Caco-2 (cell line): Measurements from ENCODE around the gene ACBD5. TPM values are rescaled to one million over a fixed set of nuclear protein-coding genes. Genes with fewer than 3 reads are reported as not detected.

ENCODE experiments used
- BruUV-seq: library from RNA; stranded (reverse); fragments of 400-500 nt; replicated peaks from 2 replicates; lab custom pipeline; 2021; lab: Mats Ljungman, UMichigan
- CTCF ChIA-PET: fragments of 300-600 bp; sonication (Branson Sonifier 250); formaldehyde crosslinking; loops from one replicate; lab custom pipeline; 2022; ENCODE audit warnings: antibody characterized with exemption; lab: Charles Lee
- POLR2A ChIA-PET: fragments of 300-600 bp; sonication (Branson Sonifier 250); formaldehyde crosslinking; loops from one replicate; lab custom pipeline; 2022; ENCODE audit warnings: antibody characterized with exemption; lab: Charles Lee
- DNase-seq, 2 experiments: peaks; one replicate each; pipeline versions ENCODE4 v3.0.0 to v3.0.0-alpha.2; 2020 to 2022
- H3K27me3 ChIP-seq: replicated peaks from 2 replicates; pipeline ENCODE4 v1.6.0; 2011; ENCODE audit warnings: low read length; ENCODE audit not compliant: control insufficient read depth, insufficient read depth
- H3K36me3 ChIP-seq: 2 replicates; pipeline ENCODE4 v1.5.1; 2011; ENCODE audit warnings: low read length; ENCODE audit not compliant: control insufficient read depth, insufficient read depth
- H3K4me1 ChIP-seq: fragments of 250-450 bp; sonication (Bioruptor Pico); 2 replicates; pipeline ENCODE4 v1.5.1; 2020; ENCODE audit warnings: mild to moderate bottlenecking
- H3K4me3 ChIP-seq: 2 replicates; pipeline ENCODE4 v1.5.1; 2011; ENCODE audit warnings: low read depth, mild to moderate bottlenecking, control low read depth, low read length
- H3K9me3 ChIP-seq: fragments of 250-450 bp; sonication (Bioruptor Pico); 2 replicates; pipeline ENCODE4 v1.5.1; 2020; ENCODE audit warnings: mild to moderate bottlenecking, moderate library complexity
- H3K27ac Mint-ChIP-seq: one replicate; pipeline ENCODE4 v1.8.0; 2022; ENCODE audit warnings: mixed read lengths; ENCODE audit not compliant: unreplicated experiment
- H3K27me3 Mint-ChIP-seq: one replicate; pipeline ENCODE4 v1.8.0; 2022; ENCODE audit warnings: mixed read lengths; ENCODE audit not compliant: insufficient read depth, unreplicated experiment
- H3K36me3 Mint-ChIP-seq: one replicate; pipeline ENCODE4 v1.8.0; 2022; ENCODE audit warnings: mild to moderate bottlenecking, mixed read lengths; ENCODE audit not compliant: insufficient read depth, unreplicated experiment
- H3K4me1 Mint-ChIP-seq: one replicate; pipeline ENCODE4 v1.8.0; 2022; ENCODE audit warnings: low read depth, mixed read lengths; ENCODE audit not compliant: unreplicated experiment
- H3K4me3 Mint-ChIP-seq: one replicate; pipeline ENCODE4 v1.8.0; 2022; ENCODE audit warnings: mild to moderate bottlenecking, moderate library complexity, mixed read lengths; ENCODE audit not compliant: unreplicated experiment
- H3K9me3 Mint-ChIP-seq: one replicate; pipeline ENCODE4 v1.8.0; 2022; ENCODE audit warnings: mixed read lengths; ENCODE audit not compliant: unreplicated experiment
- CTCF ChIP-seq, 2 experiments: fragments of 200-600 bp in 1 of 2; IDR thresholded peaks; 1 replicate in 1 of 2; 2 replicates in 1 of 2; pipeline versions ENCODE4 v1.5.1 to v1.8.0; 2011 to 2022; ENCODE audit warnings: antibody characterized with exemption in 1 of 2, control low read depth in 1 of 2, inconsistent platforms in 1 of 2, low read depth in 1 of 2, low read length in 1 of 2, mild to moderate bottlenecking in 1 of 2, moderate library complexity in 1 of 2; ENCODE audit not compliant: insufficient read depth in 1 of 2, severe bottlenecking in 1 of 2, unreplicated experiment in 1 of 2
- intact Hi-C: fragments of 100-400 bp; cut with micrococcal nuclease; formaldehyde crosslinking; loops from one replicate; pipeline ENCODE4 v1.10.0; 2022; ENCODE audit not compliant: unreplicated experiment
- total RNA-seq: library from RNA; stranded (reverse); gene quantifications from 2 replicates; pipeline ENCODE4 v1.2.3, GENCODE V29; 2022

The ACBD5 gene
- total RNA-seq, 1 experiment from 2014 or later = 38.3 TPM

DNA sequence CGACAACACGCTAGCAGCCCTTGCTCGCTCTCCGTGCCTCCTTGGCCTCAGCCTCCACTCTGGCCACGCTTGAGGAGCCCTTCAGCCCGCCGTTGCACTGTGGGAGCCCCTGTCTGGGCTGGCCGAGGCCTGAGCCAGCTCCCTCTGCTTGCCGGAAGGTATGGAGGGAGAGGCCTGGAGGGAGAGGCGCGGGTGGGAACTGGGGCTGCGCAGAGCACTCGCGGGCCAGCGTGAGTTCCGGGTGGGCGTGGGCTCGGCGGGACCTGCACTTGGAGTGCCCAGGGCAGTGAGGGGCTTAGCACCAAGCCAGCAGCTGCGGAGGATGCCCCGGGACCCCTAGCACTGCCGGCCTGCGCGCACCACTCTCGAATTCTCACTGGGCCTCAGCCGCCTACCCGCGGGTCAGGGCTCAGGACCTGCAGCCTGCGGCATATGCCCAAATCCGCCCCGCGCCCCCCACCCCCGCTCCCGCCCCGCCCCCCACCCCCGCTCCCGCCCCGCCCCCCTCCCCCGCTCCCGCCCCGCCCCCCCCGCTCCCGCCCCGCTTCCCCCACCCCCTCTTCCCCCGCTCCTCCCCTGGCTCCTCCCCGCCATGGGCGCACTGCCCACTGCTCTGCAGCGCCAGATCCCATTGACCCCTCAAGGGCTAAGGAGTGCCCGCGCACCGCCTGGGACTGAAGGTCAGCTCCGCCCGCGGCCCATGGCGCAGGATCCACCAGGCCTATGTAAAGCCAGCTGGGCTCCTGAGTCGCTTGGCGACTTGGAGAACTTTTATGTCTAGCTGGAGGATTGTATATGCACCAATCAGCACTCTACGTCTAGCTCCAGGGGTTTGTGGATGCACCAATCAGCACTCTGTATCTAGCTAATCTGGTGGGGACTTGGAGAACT, 15.9 kb upstream of the ACBD5 start:
- no peak overlapping the region for H3K4me3 ChIP-seq
- H3K27ac Mint-ChIP-seq = no peak overlapping the region
- DNase-seq = no peak
- H3K36me3 ChIP-seq = no peaks in the 10 kb centered on the region
- CTCF ChIA-PET = no interaction called here
- H3K4me3 Mint-ChIP-seq = no peak overlapping the region
- no peaks in the 10 kb centered on the region for H3K36me3 Mint-ChIP-seq
- H3K4me1 ChIP-seq = no peaks in the 10 kb centered on the region
- H3K9me3 Mint-ChIP-seq = no peaks in the 10 kb centered on the region
- H3K27me3 Mint-ChIP-seq = peaks cover 2% of the 10 kb centered on the region
- BruUV-seq = no TSS peak
- POLR2A ChIA-PET = interaction anchor here (0.9 kb wide), 1 partner anchor 15 kb away, joined by 3 read pairs; no protein-coding TSS in a partner anchor
- H3K4me1 Mint-ChIP-seq = peaks cover 7% of the 10 kb centered on the region
- H3K27me3 ChIP-seq = no peaks in the 10 kb centered on the region
- TF ChIP-seq CTCF (IDR thresholded peaks at IDR 0.05; ENCODE audit: insufficient read depth in 1 of 2, low read depth in 1 of 2, low read length in 1 of 2, severe bottlenecking in 1 of 2, unreplicated experiment in 1 of 2) = no peak
- H3K9me3 ChIP-seq = no peaks in the 10 kb centered on the region
- intact Hi-C loops = no loop called here

- no peaks in the 10 kb centered on the region for H3K27me3 Mint-ChIP-seq
- no peak for TF ChIP-seq CTCF (IDR thresholded peaks at IDR 0.05; ENCODE audit: insufficient read depth in 1 of 2, low read depth in 1 of 2, low read length in 1 of 2, severe bottlenecking in 1 of 2, unreplicated experiment in 1 of 2)
- Histone ChIP-seq H3K9me3 (no peaks in the 10 kb centered on the region), H3K27me3 (no peaks in the 10 kb centered on the region), H3K36me3 (no peaks in the 10 kb centered on the region), H3K4me1 (no peaks in the 10 kb centered on the region), H3K4me3 (no peak overlapping the region)
- BruUV-seq = no TSS peak
- no peak overlapping the region for H3K27ac Mint-ChIP-seq
- ChIA-PET CTCF (no interaction called here), POLR2A (no interaction called here)
- peaks cover 6% of the 10 kb centered on the region for H3K36me3 Mint-ChIP-seq
- H3K4me3 Mint-ChIP-seq = peak overlapping the region; percentile 80
- DNase-seq = no peak
- peaks cover 7% of the 10 kb centered on the region for H3K4me1 Mint-ChIP-seq
- intact Hi-C loops = no loop called here
- H3K9me3 Mint-ChIP-seq = peaks cover 10% of the 10 kb centered on the region
These were observed 13.0 kb upstream of the ACBD5 start for GRCh38 chr10:27253576-27253975.

DNA sequence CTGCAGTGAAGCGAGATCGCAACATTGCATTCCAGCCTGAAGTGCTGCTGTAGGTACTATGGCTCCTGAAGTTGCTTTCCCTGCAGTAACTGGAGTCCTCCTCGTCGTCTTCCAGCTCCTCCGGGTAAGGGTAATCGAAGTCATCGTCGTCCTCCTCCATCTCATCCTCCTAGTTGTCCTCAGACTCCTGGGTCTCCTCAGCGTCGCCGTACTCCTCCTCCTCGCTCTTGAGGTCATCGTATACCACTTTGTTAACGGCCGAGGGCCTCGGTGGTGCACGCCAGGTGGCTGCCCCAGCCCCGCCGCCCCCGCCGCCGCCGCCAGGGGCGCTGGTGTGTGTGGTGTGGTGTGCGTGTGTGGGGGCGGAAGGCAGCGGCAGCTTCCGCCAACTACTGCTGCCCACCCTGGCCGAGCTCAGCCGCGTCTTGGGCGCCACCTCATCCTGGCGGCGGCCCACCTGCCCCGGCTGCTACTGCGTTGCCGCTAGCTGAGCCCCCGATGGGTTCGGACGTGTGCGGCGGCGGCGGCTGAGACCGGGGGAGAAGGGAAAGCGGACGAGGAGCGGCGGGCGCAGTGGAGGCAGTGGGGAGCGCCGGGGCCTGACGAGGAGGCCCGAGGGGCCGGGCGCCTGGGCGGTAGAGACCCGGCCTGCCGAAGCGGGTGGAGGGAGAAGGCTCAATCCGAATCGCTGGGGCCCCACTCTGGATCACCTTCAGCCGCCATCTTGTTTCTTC, 11.8 kb upstream of the ACBD5 start:
- peak overlapping the region; percentile 80 for H3K4me3 Mint-ChIP-seq
- no peaks in the 10 kb centered on the region for H3K27me3 ChIP-seq
- peak overlapping the region; percentile 78 for H3K4me3 ChIP-seq
- H3K27ac Mint-ChIP-seq = peak overlapping the region; percentile 84
- no TSS peak for BruUV-seq
- peaks cover 10% of the 10 kb centered on the region for H3K9me3 Mint-ChIP-seq
- ChIA-PET POLR2A (interaction anchor here (0.6 to 1.9 kb wide), 3 partner anchors 10 to 29 kb away, joined by 3 to 10 read pairs (median 5); partner anchors contain the start of gene ACBD5), CTCF (interaction anchor here (0.6 to 1.4 kb wide), 3 partner anchors 9 to 222 kb away, joined by 3 to 6 read pairs (median 4); no protein-coding TSS in a partner anchor)
- H3K36me3 Mint-ChIP-seq = peaks cover 6% of the 10 kb centered on the region
- H3K4me1 Mint-ChIP-seq = peaks cover 7% of the 10 kb centered on the region
- no peaks in the 10 kb centered on the region for H3K36me3 ChIP-seq
- no peaks in the 10 kb centered on the region for H3K4me1 ChIP-seq
- TF ChIP-seq CTCF (IDR thresholded peaks at IDR 0.05; ENCODE audit: insufficient read depth in 1 of 2, low read depth in 1 of 2, low read length in 1 of 2, severe bottlenecking in 1 of 2, unreplicated experiment in 1 of 2) = peak; percentile 60 to 87
- no peaks in the 10 kb centered on the region for H3K9me3 ChIP-seq
- intact Hi-C loops = loop anchor here (1.0 kb wide), 2 partner anchors 9 to 14 kb away; no protein-coding TSS in a partner anchor
- no peaks in the 10 kb centered on the region for H3K27me3 Mint-ChIP-seq
- DNase-seq = peak; percentile 84 to 95
